Metanephros (tissue), 2 donors: ENCODE data around the gene SNRPB. TPM values are rescaled to one million over a fixed set of nuclear protein-coding genes. Genes with fewer than 3 reads are reported as not detected.

Source experiments
- small RNA-seq: library from RNA; depleted of rRNA; stranded (forward); fragments of <200 nt; gene quantifications from one replicate; pipeline ENCODE3, GENCODE V24; 2014; ENCODE audit warnings: low replicate concordance
- total RNA-seq: library from RNA; depleted of rRNA; stranded (reverse); fragments of >200 nt; gene quantifications from one replicate; pipeline ENCODE4 v1.2.3, GENCODE V29; 2014

Gene SNRPB
- 98.3 TPM for total RNA-seq

GRCh38 chr20:2470423-2471193, at the start of gene SNRPB:
TSS of gene SNRPB (minus strand) at chr20:2470789. CDS start at chr20:2470690, 99 bp downstream.

GRCh38 chr20:2508631-2509467, 38.3 kb upstream of the SNRPB start, which contains the start of gene ZNF343:
TSS of gene ZNF343 (minus strand) at chr20:2508915. CDS start at chr20:2493895, 15,020 bp downstream.

Small RNAs within 50 kb of the gene (small RNA-seq; reads per million reads assigned to genes)
- gene RF00019 = not detected

Other genes with a start within 250 kb of the SNRPB start
- 0.70 TPM for gene TGM3, start 174.8 kb downstream of the SNRPB start, total RNA-seq
- not detected for gene TGM6, start 89.9 kb downstream of the SNRPB start, total RNA-seq
- gene ZNF343, start 38.1 kb upstream of the SNRPB start, total RNA-seq = 23.6 TPM
- not detected for gene TMC2, start 65.8 kb upstream of the SNRPB start, total RNA-seq
- gene NOP56, start 181.8 kb upstream of the SNRPB start, total RNA-seq = 104 TPM
- gene IDH3B, start 193.4 kb upstream of the SNRPB start, total RNA-seq = 103 TPM
- gene EBF4, start 222.0 kb upstream of the SNRPB start, total RNA-seq = 18.3 TPM